ENCODE data around the gene LPIN2. TPM values are rescaled to one million over a fixed set of nuclear protein-coding genes. Genes with fewer than 3 reads are reported as not detected.

The LPIN2 gene
- total and polyA plus RNA-seq, 2 of the 13 experiments (the other 11 are each of a cell fraction or from before 2014, with no cell fraction given) = 46.0 to 119 TPM

DNA sequence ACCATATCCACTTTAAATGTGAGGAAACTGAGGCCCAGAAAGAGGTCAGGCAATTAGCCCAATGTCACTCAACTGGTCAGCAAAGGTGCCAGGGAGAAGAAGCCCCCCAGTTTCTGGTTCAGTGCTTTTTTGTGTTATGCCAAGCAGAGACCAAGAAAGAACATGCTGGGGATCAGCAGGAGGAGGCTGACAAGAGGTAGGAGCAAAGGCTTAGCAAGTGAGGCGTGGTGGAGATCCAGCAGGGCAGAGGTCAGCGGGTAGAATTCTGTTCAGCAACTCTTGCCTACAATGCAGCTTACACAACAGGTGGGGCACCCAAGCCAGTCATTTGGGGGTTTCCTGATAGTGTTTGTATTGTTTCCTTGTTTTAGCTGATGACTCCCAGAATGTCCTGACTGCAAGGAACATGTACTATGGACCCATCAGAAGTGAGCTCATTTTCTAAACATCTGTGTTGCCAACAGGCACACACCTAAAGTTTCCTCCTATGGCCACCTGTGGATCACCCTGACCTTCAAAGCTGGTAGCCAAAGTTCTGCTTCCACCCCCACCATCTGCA, 28.2 kb downstream of the LPIN2 start (continued):
- no peak for TF ChIP-seq ZC3H13 (CRISPR knock-in tag; IDR thresholded peaks at IDR 0.05)
- 0 out of 2 replicates have a peak, but pooled peaks have one; percentile 56 for TF ChIP-seq DPF2 (CRISPR knock-in tag; IDR thresholded peaks at IDR 0.05; ENCODE audit: borderline replicate concordance, low read depth)
- no peak for TF ChIP-seq MED8 (CRISPR knock-in tag; IDR thresholded peaks at IDR 0.05; ENCODE audit: insufficient replicate concordance)
- TF ChIP-seq TRIM24 (CRISPR knock-in tag; IDR thresholded peaks at IDR 0.05) = 0 out of 2 replicates have a peak, but pooled peaks have one; percentile 45
- TF ChIP-seq, protein P1, sequence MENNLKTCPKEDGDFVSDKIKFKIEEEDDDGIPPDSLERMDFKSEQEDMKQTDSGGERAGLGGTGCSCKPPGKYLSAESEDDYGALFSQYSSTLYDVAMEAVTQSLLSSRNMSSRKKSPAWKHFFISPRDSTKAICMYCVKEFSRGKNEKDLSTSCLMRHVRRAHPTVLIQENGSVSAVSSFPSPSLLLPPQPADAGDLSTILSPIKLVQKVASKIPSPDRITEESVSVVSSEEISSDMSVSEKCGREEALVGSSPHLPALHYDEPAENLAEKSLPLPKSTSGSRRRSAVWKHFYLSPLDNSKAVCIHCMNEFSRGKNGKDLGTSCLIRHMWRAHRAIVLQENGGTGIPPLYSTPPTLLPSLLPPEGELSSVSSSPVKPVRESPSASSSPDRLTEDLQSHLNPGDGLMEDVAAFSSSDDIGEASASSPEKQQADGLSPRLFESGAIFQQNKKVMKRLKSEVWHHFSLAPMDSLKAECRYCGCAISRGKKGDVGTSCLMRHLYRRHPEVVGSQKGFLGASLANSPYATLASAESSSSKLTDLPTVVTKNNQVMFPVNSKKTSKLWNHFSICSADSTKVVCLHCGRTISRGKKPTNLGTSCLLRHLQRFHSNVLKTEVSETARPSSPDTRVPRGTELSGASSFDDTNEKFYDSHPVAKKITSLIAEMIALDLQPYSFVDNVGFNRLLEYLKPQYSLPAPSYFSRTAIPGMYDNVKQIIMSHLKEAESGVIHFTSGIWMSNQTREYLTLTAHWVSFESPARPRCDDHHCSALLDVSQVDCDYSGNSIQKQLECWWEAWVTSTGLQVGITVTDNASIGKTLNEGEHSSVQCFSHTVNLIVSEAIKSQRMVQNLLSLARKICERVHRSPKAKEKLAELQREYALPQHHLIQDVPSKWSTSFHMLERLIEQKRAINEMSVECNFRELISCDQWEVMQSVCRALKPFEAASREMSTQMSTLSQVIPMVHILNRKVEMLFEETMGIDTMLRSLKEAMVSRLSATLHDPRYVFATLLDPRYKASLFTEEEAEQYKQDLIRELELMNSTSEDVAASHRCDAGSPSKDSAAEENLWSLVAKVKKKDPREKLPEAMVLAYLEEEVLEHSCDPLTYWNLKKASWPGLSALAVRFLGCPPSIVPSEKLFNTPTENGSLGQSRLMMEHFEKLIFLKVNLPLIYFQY (CRISPR knock-in tag; IDR thresholded peaks at IDR 0.05; ENCODE audit: borderline replicate concordance) = peak; percentile 49; the same call in 1 of the 2 replicates
- no peak for TF ChIP-seq ZNF383 (CRISPR knock-in tag; IDR thresholded peaks at IDR 0.05; ENCODE audit: borderline replicate concordance)
- TF ChIP-seq ZMYM2 (CRISPR knock-in tag; IDR thresholded peaks at IDR 0.05) = no peak
- TF ChIP-seq IKZF1 (IDR thresholded peaks at IDR 0.05) = no peak
- TF ChIP-seq TOPORS (CRISPR knock-in tag; IDR thresholded peaks at IDR 0.05) = no peak
- no peak for TF ChIP-seq RBFOX2 (IDR thresholded peaks at IDR 0.05; ENCODE audit: low read depth, low read length)
- TF ChIP-seq SAFB2 (CRISPR knock-in tag; IDR thresholded peaks at IDR 0.05; ENCODE audit: borderline replicate concordance, low read depth) = no peak
- TF ChIP-seq ZNF121 (CRISPR knock-in tag; IDR thresholded peaks at IDR 0.05) = no peak
- TF ChIP-seq, protein P2, sequence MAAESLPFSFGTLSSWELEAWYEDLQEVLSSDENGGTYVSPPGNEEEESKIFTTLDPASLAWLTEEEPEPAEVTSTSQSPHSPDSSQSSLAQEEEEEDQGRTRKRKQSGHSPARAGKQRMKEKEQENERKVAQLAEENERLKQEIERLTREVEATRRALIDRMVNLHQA (CRISPR knock-in tag; IDR thresholded peaks at IDR 0.05) = no peak
- TF ChIP-seq ZNF30 (CRISPR knock-in tag; IDR thresholded peaks at IDR 0.05) = no peak
- no peak for TF ChIP-seq ZNF496 (CRISPR knock-in tag; IDR thresholded peaks at IDR 0.05; ENCODE audit: insufficient replicate concordance)
- TF ChIP-seq, protein P3, sequence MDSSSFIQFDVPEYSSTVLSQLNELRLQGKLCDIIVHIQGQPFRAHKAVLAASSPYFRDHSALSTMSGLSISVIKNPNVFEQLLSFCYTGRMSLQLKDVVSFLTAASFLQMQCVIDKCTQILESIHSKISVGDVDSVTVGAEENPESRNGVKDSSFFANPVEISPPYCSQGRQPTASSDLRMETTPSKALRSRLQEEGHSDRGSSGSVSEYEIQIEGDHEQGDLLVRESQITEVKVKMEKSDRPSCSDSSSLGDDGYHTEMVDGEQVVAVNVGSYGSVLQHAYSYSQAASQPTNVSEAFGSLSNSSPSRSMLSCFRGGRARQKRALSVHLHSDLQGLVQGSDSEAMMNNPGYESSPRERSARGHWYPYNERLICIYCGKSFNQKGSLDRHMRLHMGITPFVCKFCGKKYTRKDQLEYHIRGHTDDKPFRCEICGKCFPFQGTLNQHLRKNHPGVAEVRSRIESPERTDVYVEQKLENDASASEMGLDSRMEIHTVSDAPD (CRISPR knock-in tag; IDR thresholded peaks at IDR 0.05) = peak; percentile 50; the same call in 1 of the 2 replicates
- peak; percentile 97 for TF ChIP-seq SALL1 (CRISPR knock-in tag; IDR thresholded peaks at IDR 0.05)
- TF ChIP-seq, protein P4, sequence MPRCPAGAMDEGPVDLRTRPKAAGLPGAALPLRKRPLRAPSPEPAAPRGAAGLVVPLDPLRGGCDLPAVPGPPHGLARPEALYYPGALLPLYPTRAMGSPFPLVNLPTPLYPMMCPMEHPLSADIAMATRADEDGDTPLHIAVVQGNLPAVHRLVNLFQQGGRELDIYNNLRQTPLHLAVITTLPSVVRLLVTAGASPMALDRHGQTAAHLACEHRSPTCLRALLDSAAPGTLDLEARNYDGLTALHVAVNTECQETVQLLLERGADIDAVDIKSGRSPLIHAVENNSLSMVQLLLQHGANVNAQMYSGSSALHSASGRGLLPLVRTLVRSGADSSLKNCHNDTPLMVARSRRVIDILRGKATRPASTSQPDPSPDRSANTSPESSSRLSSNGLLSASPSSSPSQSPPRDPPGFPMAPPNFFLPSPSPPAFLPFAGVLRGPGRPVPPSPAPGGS (CRISPR knock-in tag; IDR thresholded peaks at IDR 0.05) = no peak
- TF ChIP-seq SMAD9 (CRISPR knock-in tag; IDR thresholded peaks at IDR 0.05) = no peak
- no peak for TF ChIP-seq ARID2 (CRISPR knock-in tag; IDR thresholded peaks at IDR 0.05; ENCODE audit: borderline replicate concordance)
- no peak for TF ChIP-seq ZSCAN31 (CRISPR knock-in tag; IDR thresholded peaks at IDR 0.05; ENCODE audit: low read depth)
- TF ChIP-seq ZNF644 (CRISPR knock-in tag; IDR thresholded peaks at IDR 0.05; ENCODE audit: low read depth) = peak; percentile 79
- TF ChIP-seq HNRNPUL1 (IDR thresholded peaks at IDR 0.05; ENCODE audit: low read depth, low read length) = no peak
- TF ChIP-seq, protein P5, sequence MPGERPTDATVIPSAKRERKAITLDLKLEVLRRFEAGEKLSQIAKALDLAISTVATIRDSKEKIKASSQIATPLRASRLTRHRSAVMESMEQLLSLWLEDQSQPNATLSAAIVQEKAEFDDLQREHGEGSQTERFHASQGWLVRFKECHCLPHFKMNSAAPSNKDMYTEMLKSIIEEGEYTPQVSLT (CRISPR knock-in tag; IDR thresholded peaks at IDR 0.05; ENCODE audit: borderline replicate concordance, low read depth) = no peak

Measured in HepG2 (cell line).